ENCODE measurements around the gene SOD3.

Gene SOD3

DNA sequence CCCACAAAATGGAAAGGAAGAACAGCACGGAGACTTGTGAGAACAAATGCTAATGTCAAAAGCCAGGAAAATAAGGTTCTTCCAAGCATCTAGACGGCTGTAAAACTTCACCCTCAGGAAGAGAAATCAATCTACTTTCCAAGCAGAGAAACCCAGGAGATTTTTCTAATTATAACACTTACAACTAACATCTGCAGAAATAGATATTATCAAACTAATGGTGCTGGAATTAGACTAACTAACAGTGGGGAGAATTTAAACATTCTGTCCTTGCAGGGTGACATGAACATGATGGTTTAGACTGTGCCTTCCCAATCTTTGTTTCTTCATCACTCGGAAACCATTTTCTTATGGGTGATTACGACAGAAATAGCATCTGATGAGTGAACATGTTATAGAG lies 40.3 kb downstream of the SOD3 start:
- no peak overlapping the region for H3K4me3 ChIP-seq (ENCODE audit: low read length)
- no peak for TF ChIP-seq ZNF274 (IDR thresholded peaks at IDR 0.05; ENCODE audit: low read depth, low read length)

DNA sequence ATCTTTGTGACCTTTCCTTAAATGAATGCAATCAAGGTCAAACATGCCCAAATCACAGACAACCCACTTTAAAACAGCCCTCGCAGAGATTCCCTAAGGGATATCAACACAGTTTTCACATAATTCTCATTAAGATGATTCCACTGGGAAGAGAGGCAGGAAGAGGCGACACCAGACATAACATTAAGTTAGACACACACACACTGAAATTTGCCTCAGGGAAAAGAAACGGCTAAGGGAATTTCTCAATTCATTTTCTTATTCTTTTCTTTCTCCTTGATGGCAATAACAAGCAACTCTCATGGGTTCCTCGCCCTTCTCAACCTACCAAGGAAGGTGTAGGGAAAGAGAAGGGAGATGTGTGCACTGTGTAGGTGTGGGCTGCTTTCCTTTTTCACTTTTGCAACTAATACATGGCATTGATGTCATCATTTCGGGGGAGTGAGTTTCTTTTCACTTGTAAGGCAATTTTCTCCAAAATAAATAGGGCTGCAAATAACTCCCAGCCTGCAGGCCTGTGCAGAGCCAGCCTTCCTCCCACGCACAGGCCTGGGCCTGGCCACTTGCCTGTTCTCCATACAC lies 41.4 kb downstream of the SOD3 start:
- no peak overlapping the region for H3K4me3 ChIP-seq (ENCODE audit: low read length)
- no peak for TF ChIP-seq ZNF274 (IDR thresholded peaks at IDR 0.05; ENCODE audit: low read depth, low read length)

- no peak for TF ChIP-seq ZNF274 (IDR thresholded peaks at IDR 0.05; ENCODE audit: low read depth, low read length)
These were observed 42.0 kb downstream of the SOD3 start for GRCh38 chr4:24837336-24837735.

GRCh38 chr4:24837781-24838180 lies 42.4 kb downstream of the SOD3 start:
- H3K4me3 ChIP-seq (ENCODE audit: low read length): no peak overlapping the region
- no peak for TF ChIP-seq ZNF274 (IDR thresholded peaks at IDR 0.05; ENCODE audit: low read depth, low read length)

More at GRCh38 chr4:24837336-24837735, 42.0 kb downstream of the SOD3 start:
- no peak overlapping the region for H3K4me3 ChIP-seq (ENCODE audit: low read length)

DNA sequence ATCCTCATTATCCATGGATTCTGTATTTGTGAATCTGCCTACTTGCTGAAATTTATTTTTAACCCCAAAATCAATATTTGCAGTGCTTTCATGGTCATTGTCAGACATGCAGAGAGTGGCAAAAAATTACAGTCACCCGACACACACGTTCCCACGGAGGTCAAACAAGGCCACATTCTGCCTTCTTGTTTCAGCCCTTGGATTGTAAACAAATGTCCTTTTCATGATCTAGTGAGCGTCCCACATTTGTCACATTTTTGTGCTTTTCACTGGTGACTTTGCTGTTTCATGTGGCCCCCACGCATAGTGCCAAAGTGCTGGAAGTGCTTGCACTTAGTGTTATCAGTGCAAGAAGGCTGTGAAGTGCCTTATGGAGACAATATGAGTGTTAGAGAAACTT lies 45.0 kb downstream of the SOD3 start:
- TF ChIP-seq ZNF274 (IDR thresholded peaks at IDR 0.05; ENCODE audit: low read depth, low read length): no peak
- H3K4me3 ChIP-seq (ENCODE audit: low read length): no peak overlapping the region

GRCh38 chr4:24840826-24841543 lies 45.6 kb downstream of the SOD3 start:
- H3K4me3 ChIP-seq (ENCODE audit: low read length): no peak overlapping the region
- no peak for TF ChIP-seq ZNF274 (IDR thresholded peaks at IDR 0.05; ENCODE audit: low read depth, low read length)

- no peak for TF ChIP-seq ZNF274 (IDR thresholded peaks at IDR 0.05; ENCODE audit: low read depth, low read length)
- H3K4me3 ChIP-seq (ENCODE audit: low read length): no peak overlapping the region
These were observed 47.0 kb downstream of the SOD3 start for GRCh38 chr4:24842356-24842755.

GRCh38 chr4:24843096-24843495 lies 47.7 kb downstream of the SOD3 start:
- no peak for TF ChIP-seq ZNF274 (IDR thresholded peaks at IDR 0.05; ENCODE audit: low read depth, low read length)
- no peak overlapping the region for H3K4me3 ChIP-seq (ENCODE audit: low read length)

DNA sequence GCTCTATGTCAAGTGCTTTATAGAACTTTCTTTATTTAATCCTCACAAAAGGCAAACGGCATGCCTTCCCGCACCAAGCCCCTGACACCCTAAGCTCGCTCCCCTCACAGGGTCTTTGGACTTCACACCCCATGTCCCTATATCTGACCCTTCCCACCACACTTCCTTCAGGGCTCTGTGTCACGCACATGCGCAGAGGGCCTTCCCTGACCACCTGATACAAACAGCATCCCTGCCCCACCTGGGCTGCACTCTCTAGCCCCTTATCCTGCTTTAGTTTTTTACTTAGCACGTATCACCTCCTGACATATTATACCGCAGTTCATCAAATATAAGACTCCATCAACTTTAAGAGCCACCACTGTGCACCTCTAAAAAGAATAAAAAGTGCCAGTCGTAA lies 49.8 kb downstream of the SOD3 start:
- no peak overlapping the region for H3K4me3 ChIP-seq (ENCODE audit: low read length)

GRCh38 chr4:24845902-24846301 lies 50.5 kb downstream of the SOD3 start:
- no peak for TF ChIP-seq ZNF274 (IDR thresholded peaks at IDR 0.05; ENCODE audit: low read depth, low read length)
- H3K4me3 ChIP-seq (ENCODE audit: low read length): no peak overlapping the region

More for the DNA sequence above, 49.8 kb downstream of the SOD3 start:
- TF ChIP-seq ZNF274 (IDR thresholded peaks at IDR 0.05; ENCODE audit: low read depth, low read length): no peak

GRCh38 chr4:24846716-24847115 lies 51.3 kb downstream of the SOD3 start:
- H3K4me3 ChIP-seq (ENCODE audit: low read length): no peak overlapping the region
- no peak for TF ChIP-seq ZNF274 (IDR thresholded peaks at IDR 0.05; ENCODE audit: low read depth, low read length)

DNA sequence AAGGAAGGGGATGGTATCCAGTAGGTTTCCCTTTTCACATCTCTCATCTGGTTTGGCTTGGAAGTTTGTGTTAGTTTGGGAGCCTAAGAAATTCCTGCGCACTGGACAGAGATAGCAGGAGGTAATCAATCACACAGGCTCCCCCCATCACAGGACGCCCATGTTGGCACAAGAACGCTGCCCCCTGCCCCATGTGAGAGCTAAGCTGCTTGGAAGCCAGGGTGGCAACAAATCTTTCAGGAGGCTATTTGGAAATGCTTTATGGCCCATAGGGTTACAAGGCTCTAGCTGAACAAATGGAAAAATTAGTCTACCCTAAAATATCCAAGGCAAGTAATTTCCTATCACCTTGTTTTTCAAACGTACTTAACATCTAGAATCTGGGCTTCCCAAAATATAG lies 54.0 kb downstream of the SOD3 start:
- no peak for TF ChIP-seq ZNF274 (IDR thresholded peaks at IDR 0.05; ENCODE audit: low read depth, low read length)
- no peak overlapping the region for H3K4me3 ChIP-seq (ENCODE audit: low read length)

DNA sequence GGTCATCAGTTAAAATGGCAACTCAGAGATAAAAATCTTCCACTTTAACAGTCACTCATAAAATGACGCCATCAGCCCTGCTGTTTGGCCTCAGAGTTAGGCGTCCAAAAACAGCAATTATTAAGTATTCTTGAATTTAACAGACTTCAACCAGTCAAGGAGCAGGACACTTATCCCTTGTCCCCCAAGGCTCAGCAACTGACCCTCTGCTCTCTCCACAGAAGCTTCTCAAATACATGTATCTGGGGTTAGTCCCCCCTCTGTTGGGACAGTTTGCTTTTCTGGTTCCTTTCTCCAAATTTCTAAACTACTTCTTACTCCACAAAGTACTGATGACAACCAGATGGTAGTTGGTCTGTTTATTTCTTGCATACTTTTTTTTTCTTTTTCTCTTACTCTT lies 54.4 kb downstream of the SOD3 start:
- TF ChIP-seq ZNF274 (IDR thresholded peaks at IDR 0.05; ENCODE audit: low read depth, low read length): no peak
- H3K4me3 ChIP-seq (ENCODE audit: low read length): no peak overlapping the region
